Left hindlimb (tissue), 1 donor: ENCODE results near the gene HDDC2.

Experiments used
- DNase-seq: peaks from one replicate; pipeline ENCODE4 v3.0.0-alpha.2; 2018

The HDDC2 gene

DNA sequence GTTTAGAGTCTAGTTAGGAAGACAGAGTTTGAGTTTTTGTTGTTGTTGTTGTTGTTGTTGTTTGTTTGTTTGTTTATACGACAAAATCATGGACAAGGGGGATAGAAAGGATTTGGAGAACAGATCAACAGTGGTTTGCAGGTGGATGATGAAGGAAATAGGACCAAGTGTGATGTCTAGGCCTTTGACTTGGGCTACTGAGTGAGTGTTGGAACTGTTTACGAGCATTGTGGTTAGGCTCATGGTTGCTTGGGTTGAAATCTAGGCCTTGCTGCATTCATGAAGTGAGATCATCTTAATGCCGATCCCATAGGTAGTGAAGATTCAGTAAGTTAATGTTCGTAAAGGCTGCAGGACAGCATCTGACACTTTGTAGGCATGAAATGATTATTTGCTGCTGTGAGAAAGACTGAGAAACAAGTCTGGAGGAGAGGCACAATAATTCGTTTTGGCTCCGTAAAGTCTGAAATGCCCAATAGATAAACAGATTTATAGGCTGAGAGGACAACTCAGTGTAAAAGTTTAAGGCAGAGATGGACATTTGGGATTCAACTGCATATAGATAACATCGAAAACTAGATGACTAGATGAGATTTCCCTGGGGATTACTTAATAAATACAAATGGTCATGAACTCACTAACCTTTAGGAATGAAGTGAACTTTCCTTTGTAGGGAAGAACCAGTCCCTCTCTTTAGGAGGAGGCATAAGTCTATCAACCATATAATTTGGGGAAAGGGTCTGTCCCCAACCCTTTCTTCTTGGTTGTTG, 70.0 kb downstream of the HDDC2 start:
- DNase-seq: no peak

DNA sequence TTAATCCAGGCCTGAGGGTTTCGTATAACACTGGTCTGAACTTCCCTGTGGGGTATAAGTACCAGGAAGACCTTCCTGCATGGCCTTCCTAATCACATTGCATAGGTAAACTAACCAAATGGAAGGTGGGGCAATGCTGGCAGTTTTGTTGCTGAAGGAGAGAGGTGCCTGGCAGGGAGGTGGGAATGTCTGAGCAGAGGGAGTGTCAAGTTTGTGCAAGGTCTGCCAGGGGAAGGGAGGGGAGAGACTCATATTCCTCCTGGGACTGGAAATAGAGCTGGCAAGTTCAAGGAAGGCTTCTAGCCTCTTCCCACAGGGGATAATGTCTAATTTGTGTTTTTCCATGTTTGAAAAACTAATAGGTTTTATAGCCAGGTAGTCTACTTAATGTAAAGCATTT, 70.6 kb downstream of the HDDC2 start:
- no peak for DNase-seq

DNA sequence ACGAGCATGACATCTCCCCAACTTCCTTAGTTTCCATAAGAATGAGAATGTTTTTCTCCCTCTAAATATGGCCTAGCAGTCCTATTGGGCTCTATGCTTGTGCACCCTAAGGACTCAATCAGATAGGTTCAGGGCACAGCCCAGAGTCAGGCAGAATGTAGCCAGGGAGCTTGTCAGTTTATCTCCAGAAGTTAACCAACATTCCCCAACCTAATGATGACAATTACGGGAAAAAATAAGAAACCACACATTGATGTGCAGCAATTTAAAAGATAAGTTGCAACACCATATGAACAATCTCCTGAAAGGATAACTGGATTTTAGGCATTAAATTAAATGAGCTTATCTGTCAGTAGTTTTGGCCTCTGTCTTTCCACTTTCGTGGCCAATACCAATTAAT, 71.1 kb downstream of the HDDC2 start:
- no peak for DNase-seq

- DNase-seq: no peak
These were observed 72.7 kb downstream of the HDDC2 start for GRCh38 chr6:125228981-125229479.

DNA sequence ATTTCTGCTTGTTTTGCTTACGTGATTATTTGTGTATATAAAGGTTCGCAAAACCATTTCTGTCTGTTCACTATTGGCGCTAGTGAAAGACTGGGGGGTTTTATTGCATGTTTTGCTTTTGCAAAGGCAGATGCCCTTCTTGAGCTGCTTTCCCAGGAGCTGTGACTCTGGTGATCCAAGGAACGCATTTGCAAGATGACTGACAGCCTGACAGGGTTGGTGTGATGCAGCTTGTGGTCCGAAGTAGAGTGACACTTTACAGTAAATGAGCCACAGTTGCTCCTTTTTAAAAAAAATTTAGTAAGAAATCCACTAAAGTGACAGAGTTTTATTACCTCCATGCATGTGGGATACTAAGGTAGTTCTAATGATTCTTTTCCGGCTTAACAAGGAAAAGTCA, 74.5 kb downstream of the HDDC2 start:
- DNase-seq: no peak
